Activated CD4-positive, alpha-beta T cell treated with anti-CD3 and anti-CD28 coated beads for 36 hours (primary cell): ENCODE results near the gene WRNIP1. TPM values are rescaled to one million over a fixed set of nuclear protein-coding genes. Genes with fewer than 3 reads are reported as not detected.
A peak's percentile ranks its signal among the peaks of the same experiment; 100 is the strongest.
"Not testable (repeated sequence)": the region's sequence is repeated elsewhere in the genome, so short reads cannot be mapped to it uniquely, and the experiment has no call there.

ENCODE experiments used
- ATAC-seq: fragments of 200-7000 bp; cut with Tn5 transposase; one replicate; pipeline ENCODE4 v1.10.0; 2021; ENCODE audit warnings: mild to moderate bottlenecking, moderate library complexity
- CTCF ChIA-PET: fragments of 350-600 bp; sonication (Branson Sonifier 250); formaldehyde crosslinking; loops from one replicate; lab custom pipeline; 2021; ENCODE audit warnings: antibody characterized with exemption; lab: Charles Lee
- POLR2A ChIA-PET: fragments of 350-600 bp; sonication (Branson Sonifier 250); formaldehyde crosslinking; loops from one replicate; lab custom pipeline; 2021; ENCODE audit warnings: antibody characterized with exemption, inconsistent platforms; lab: Charles Lee
- DNase-seq: peaks from one replicate; pipeline ENCODE4 v3.0.0-alpha.2; 2020
- H3K27ac Mint-ChIP-seq: one replicate; pipeline ENCODE4 v1.8.0; 2021; ENCODE audit warnings: mixed read lengths
- H3K27me3 Mint-ChIP-seq: one replicate; pipeline ENCODE4 v1.8.0; 2021; ENCODE audit warnings: mixed read lengths
- H3K36me3 Mint-ChIP-seq: one replicate; pipeline ENCODE4 v1.8.0; 2021; ENCODE audit warnings: low read depth, mixed read lengths
- H3K4me1 Mint-ChIP-seq: one replicate; pipeline ENCODE4 v1.8.0; 2021; ENCODE audit warnings: mixed read lengths
- H3K4me3 Mint-ChIP-seq: one replicate; pipeline ENCODE4 v1.8.0; 2021; ENCODE audit warnings: mild to moderate bottlenecking, moderate library complexity, mixed read lengths
- H3K9me3 Mint-ChIP-seq: one replicate; pipeline ENCODE4 v1.8.0; 2021; ENCODE audit warnings: low read depth, mixed read lengths
- intact Hi-C, 2 experiments: fragments of 100-400 bp; cut with DNase I in 1 of 2; cut with micrococcal nuclease in 1 of 2; formaldehyde crosslinking; loops; one replicate each; pipeline versions ENCODE4 v1.14.2 to v1.15.1; 2022 to 2024; cut with DNase I, micrococcal nuclease
- total RNA-seq, 2 experiments: library from RNA; stranded (reverse); gene quantifications; one replicate each; pipeline ENCODE4 v1.2.3, GENCODE V29; 2021

WRNIP1 gene
- total RNA-seq, 2 experiments from 2014 or later, result 41.6 to 42.3 TPM

DNA sequence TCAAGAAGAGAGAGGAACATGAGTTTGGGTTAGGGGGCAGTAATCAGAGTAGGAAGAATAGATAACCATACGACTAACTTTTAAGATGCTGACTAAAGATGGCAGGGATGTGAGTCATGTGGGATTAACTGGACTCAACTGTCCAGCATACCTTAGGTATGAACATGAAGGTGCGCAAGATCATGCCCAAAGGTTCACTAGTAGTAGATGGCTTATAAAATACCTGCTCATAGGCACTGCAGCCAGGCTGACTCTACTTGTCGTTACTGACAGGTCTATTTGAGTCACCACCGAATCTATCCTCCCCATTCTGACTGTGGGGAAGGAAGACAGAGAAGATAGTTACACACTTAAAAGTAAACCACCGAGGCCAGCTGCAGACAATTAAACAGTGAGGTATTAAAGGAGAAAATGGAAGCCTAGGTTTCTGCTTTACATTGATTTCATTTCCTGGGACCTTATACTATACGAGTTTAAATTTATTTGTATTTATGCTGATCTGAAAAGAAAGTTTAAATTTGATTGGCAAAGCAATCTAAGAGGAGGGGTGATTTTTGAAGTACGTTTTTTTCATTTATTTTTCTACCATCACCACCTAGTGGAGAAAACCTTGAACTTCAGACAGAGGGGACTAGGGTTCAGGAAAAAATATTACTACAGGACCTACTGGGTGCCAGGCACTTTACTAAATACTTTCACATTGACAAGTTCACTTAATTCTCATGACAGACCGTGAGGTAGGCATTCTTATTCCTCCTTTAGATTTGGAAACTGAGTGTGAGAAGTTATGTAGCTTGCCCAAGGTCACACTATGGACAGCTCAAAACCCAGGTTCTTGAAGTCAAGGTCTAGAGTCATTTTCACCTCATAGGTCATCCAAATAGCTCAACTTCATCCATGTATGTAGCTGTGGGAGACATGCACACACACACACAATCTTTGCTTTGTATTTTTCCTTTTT lies 4.0 kb upstream of the WRNIP1 start:
- peak; percentile 51 for DNase-seq
- no peaks in the 10 kb centered on the region for H3K9me3 Mint-ChIP-seq
- H3K27me3 Mint-ChIP-seq, result no peaks in the 10 kb centered on the region
- ATAC-seq, result no peak
- intact Hi-C loops, result loop anchor here (1.0 to 5.0 kb wide), 3 partner anchors 11 to 1154 kb away; partner anchors contain the start of genes FOXC1 (in 1 of the 2) and MYLK4 (in 1 of the 2)
- H3K4me3 Mint-ChIP-seq, result peak overlapping the region; percentile 49
- H3K4me1 Mint-ChIP-seq, result peaks cover 22% of the 10 kb centered on the region
- H3K27ac Mint-ChIP-seq, result peak overlapping the region; percentile 60
- ChIA-PET CTCF (interaction anchor here (0.6 to 6.5 kb wide), 9 partner anchors 8 to 1155 kb away, joined by 3 to 71 read pairs (median 3); partner anchors contain the start of gene MYLK4), POLR2A (no interaction called here)
- no peaks in the 10 kb centered on the region for H3K36me3 Mint-ChIP-seq

DNA sequence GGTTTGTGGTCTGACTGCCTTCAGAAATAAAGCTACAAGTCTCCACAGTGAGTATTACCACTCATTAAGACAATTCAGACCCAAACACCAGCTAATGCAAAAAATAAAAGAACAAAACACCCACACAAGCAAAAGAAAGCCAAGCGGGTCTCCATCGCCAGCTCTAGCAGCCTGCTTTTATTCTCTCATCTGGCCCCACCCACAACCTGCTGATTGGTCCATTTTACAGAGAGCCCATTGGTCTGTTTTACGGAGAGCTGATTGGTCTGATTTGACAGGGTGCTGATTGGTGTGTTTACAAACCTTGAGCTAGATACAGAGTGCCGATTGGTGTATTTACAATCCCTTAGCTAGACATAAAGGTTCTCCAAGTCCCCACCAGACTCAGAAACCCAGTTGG lies 2.3 kb upstream of the WRNIP1 start:
- ATAC-seq, H3K4me3 Mint-ChIP-seq, H3K27me3 Mint-ChIP-seq, H3K36me3 Mint-ChIP-seq, POLR2A ChIA-PET, H3K9me3 Mint-ChIP-seq, H3K27ac Mint-ChIP-seq: not testable (repeated sequence)
- CTCF ChIA-PET, result interaction anchor here (0.8 to 6.5 kb wide), 7 partner anchors 10 to 226 kb away, joined by 3 to 71 read pairs (median 4); partner anchors contain the start of gene MYLK4
- DNase-seq, result peak; percentile 57
- intact Hi-C loops, result loop anchor here in 1 of 2 experiments (5.0 kb wide), 1 partner anchor 1156 kb away; the partner anchor contains the start of gene FOXC1
- H3K4me1 Mint-ChIP-seq, result peaks cover 31% of the 10 kb centered on the region

DNA sequence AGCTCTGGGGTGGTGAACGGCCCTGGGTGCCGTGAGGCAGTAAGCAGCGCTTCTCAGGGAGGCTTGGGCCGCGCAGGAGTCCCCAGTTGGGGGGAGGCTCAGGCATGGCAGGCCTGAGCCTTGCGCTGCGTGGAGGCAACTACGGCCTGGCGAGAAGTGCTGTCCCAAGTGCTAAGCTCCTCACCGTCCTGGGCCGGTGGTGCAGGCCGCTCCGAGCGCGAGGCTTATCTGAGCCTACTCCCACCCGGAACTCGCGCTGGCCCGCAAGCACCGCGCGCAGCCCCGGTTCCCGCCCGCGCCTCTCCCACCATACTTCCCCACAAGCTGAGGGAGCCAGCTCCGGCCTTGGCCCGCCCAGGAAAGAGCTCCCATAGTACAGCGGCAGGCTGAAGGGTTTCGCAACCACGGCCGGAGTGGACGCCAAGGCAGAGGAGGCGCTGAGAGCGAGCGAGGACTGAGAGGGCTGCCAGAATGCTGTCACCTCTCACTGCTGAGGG lies 1.8 kb upstream of the WRNIP1 start:
- Mint-ChIP-seq H3K27ac (no peak overlapping the region), H3K4me1 (peaks cover 36% of the 10 kb centered on the region), H3K9me3 (no peaks in the 10 kb centered on the region), H3K36me3 (peaks cover 15% of the 10 kb centered on the region), H3K4me3 (peak overlapping the region; percentile 94), H3K27me3 (no peaks in the 10 kb centered on the region)
- POLR2A ChIA-PET, result interaction anchor here (0.7 kb wide), 2 partner anchors 78 to 113 kb away, joined by 3 to 4 read pairs; partner anchors contain the start of gene SERPINB1
- intact Hi-C loops, result loop anchor here in 1 of 2 experiments (5.0 kb wide), 1 partner anchor 1156 kb away; the partner anchor contains the start of gene FOXC1
- DNase-seq (peak; percentile 19), ATAC-seq (no peak)
- CTCF ChIA-PET, result interaction anchor here (0.6 to 6.5 kb wide), 10 partner anchors 9 to 1209 kb away, joined by 3 to 71 read pairs (median 4); partner anchors contain the start of gene MYLK4

DNA sequence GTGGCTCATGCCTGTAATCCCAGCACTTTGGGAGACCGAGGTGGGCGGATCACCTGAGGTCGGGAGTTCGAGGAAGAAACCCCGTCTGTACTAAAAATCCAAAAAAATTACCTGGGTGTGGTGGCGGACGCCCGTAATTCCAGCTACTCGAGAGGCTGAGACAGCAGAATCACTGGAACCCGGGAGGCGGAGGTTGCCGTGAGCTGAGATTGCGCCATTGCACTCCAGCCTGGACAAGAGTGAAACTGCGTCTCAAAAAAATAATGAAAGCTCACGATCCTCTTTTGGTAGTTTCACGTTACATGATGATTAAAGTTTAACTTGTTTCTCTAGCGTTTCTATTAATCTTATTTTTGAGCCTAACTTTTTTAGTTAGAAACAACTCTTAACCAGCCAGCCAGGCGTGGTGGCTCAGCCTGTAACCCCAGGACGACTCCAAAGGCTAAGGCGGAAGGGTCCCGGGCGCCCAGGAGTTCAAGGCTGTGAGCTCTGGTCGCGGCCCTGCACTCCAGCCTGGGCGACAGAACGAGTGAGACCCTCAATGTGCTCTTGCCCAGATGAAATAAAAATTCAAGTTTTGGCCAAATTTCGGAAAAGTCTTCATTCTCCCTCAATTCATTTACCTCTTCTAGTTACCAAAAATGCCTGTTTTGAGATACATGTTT lies 1.2 kb upstream of the WRNIP1 start:
- intact Hi-C loops, result loop anchor here (2.0 to 5.0 kb wide), 5 partner anchors 305 to 1373 kb away; partner anchors contain the start of genes FOXC1 (in 1 of the 2), PSMG4 (in 1 of the 2) and RIPK1 (in 1 of the 2)
- Mint-ChIP-seq H3K27me3 (no peaks in the 10 kb centered on the region), H3K4me1 (peaks cover 42% of the 10 kb centered on the region), H3K27ac (peak overlapping the region; percentile 98), H3K36me3 (peaks cover 19% of the 10 kb centered on the region), H3K4me3 (peak overlapping the region; percentile 94), H3K9me3 (no peaks in the 10 kb centered on the region)
- CTCF ChIA-PET, result interaction anchor here (0.6 to 6.5 kb wide), 9 partner anchors 8 to 1209 kb away, joined by 3 to 71 read pairs (median 4); partner anchors contain the start of gene MYLK4
- no peak for ATAC-seq
- POLR2A ChIA-PET, result interaction anchor here (0.7 to 1.0 kb wide), 3 partner anchors 78 to 112 kb away, joined by 3 to 4 read pairs (median 3); partner anchors contain the start of gene SERPINB1
- DNase-seq, result no peak

DNA sequence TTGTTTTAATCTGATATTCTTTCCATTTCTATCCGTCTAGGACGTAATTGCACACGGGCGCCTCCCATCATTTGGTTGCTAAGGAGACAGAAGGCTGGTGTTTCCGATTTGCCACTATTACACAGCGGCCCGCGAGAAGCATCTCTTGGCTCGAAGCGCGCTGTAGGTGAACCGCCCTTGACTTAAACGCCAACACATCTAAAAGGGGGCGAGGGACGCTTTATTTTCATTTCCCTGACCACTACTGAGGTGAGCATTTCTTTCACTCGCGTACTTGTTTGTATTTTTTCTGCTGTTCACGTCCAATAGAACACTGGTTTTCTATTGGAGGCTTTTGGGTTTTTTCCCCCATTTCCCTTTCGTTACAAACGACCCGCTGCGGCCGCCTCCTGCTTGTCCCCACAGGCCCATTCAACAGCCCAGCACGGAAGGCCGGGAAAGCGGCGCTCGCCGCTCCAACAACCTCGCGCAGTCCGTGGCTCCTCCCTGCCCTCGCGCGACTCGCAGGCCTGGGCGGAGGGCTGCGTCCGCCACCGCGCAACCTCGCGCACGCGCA lies 505 bp upstream of the WRNIP1 start:
- peaks cover 19% of the 10 kb centered on the region for H3K36me3 Mint-ChIP-seq
- ChIA-PET POLR2A (interaction anchor here (1.0 to 1.7 kb wide), 4 partner anchors 77 to 303 kb away, joined by 3 to 8 read pairs (median 5); partner anchors contain the start of genes RIPK1 and SERPINB1), CTCF (interaction anchor here (0.7 to 6.5 kb wide), 7 partner anchors 13 to 1245 kb away, joined by 3 to 71 read pairs (median 4); partner anchors contain the start of gene MYLK4)
- no peaks in the 10 kb centered on the region for H3K9me3 Mint-ChIP-seq
- H3K4me1 Mint-ChIP-seq, result peaks cover 45% of the 10 kb centered on the region
- H3K27me3 Mint-ChIP-seq, result no peaks in the 10 kb centered on the region
- H3K4me3 Mint-ChIP-seq, result peak overlapping the region; percentile 94
- ATAC-seq (peak; percentile 74), DNase-seq (peak; percentile 79)
- H3K27ac Mint-ChIP-seq, result peak overlapping the region; percentile 98
- intact Hi-C loops, result loop anchor here (1.0 to 5.0 kb wide), 15 partner anchors 77 to 1372 kb away; partner anchors contain the start of genes GMDS (in 2 of the 2), RIPK1 (in 2 of the 2), BPHL (in 1 of the 2) and FOXC1 (in 1 of the 2)

DNA sequence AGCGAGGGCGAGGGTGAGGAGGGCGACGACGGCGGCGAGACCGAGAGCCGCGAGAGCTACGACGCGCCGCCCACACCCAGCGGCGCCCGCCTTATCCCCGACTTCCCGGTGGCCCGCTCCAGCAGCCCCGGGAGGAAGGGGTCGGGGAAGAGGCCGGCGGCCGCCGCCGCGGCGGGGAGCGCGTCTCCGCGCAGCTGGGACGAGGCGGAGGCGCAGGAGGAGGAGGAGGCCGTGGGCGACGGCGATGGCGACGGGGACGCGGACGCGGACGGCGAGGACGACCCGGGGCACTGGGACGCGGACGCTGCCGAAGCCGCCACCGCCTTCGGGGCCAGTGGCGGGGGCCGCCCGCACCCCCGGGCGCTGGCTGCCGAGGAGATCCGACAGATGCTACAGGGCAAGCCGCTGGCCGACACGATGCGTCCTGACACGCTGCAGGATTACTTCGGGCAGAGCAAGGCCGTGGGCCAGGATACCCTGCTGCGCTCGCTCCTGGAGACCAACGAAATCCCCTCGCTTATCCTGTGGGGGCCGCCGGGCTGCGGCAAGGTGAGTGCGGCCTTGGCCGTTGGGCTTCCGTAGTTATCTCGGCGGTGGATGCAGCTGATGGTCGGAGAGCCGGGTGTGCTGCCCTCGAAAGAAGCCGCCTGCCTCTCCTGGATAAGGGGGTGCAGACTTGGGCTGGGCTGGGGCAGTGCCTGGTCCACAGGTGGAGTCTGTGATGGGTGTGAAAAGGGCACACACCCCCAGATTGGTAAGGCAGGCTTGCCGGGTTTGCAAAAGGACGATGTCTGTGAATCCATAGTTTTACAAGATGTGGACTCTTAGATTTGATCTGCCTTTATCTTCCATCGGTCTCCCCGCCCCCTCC lies 938 bp downstream of the WRNIP1 start:
- intact Hi-C loops, result loop anchor here (1.0 to 5.0 kb wide), 15 partner anchors 75 to 1371 kb away; partner anchors contain the start of genes GMDS (in 2 of the 2), RIPK1 (in 2 of the 2), BPHL (in 1 of the 2) and NQO2 (in 1 of the 2)
- no peaks in the 10 kb centered on the region for H3K27me3 Mint-ChIP-seq
- peak overlapping the region; percentile 89 for H3K27ac Mint-ChIP-seq
- no peaks in the 10 kb centered on the region for H3K9me3 Mint-ChIP-seq
- peak overlapping the region; percentile 94 for H3K4me3 Mint-ChIP-seq
- DNase-seq, result peak; percentile 70
- H3K36me3 Mint-ChIP-seq, result peaks cover 29% of the 10 kb centered on the region
- peaks cover 50% of the 10 kb centered on the region for H3K4me1 Mint-ChIP-seq
- ChIA-PET CTCF (interaction anchor here (0.5 to 5.9 kb wide), 11 partner anchors 12 to 493 kb away, joined by 3 to 38 read pairs (median 8); partner anchors contain the start of genes MYLK4 and SERPINB1), POLR2A (interaction anchor here (0.5 to 1.7 kb wide), 10 partner anchors 27 to 302 kb away, joined by 3 to 11 read pairs (median 5); partner anchors contain the start of genes RIPK1, SERPINB1 and SERPINB9)
- ATAC-seq, result no peak

DNA sequence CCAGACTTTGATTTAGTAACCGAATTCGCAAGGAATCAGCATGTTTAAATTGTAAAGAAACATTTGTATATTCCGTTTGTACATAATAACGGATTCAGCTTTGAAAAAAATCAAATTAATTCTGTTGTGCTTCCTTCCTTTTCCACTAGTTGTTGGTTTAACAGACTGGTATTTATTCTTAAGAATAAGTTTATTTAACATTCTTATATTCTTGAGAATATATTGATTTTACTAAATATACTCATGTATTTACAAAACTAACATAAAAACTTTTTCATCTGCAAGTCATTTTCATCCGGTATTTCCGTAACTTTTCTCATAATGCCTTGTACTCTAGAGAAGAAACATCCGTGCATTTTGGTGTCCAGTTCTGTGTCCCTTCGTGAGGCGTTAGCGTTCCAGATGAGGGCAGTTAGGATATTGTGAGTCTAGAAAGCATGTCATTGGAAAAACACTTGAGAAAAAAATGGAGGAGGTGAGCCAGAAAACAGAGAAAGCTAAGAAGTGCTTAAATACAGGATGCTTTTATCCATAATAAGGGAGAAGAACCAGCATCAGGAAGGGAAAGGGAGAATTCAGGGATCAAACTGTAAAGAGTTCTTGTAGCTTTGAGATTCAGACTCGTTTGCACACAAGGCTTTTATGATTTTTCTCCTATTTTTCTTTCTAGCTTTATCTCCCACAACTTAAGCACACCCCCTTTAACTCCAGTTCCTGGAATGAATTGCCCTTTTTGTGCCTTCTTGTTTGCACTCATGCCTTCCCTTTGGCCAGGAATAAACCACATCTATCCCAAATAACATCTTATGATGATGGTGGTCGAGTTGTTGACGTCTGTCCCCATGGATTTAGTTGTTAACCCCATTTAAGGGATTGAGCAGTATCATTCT lies 1.8 kb downstream of the WRNIP1 start:
- Mint-ChIP-seq H3K9me3 (no peaks in the 10 kb centered on the region), H3K4me1 (peaks cover 54% of the 10 kb centered on the region), H3K36me3 (peaks cover 35% of the 10 kb centered on the region), H3K27me3 (no peaks in the 10 kb centered on the region), H3K4me3 (peak overlapping the region; percentile 94), H3K27ac (peak overlapping the region; percentile 89)
- ChIA-PET POLR2A (interaction anchor here (0.7 to 1.4 kb wide), 3 partner anchors 9 to 170 kb away, joined by 3 to 7 read pairs (median 4); no protein-coding TSS in a partner anchor), CTCF (interaction anchor here (0.5 to 5.9 kb wide), 11 partner anchors 12 to 492 kb away, joined by 3 to 38 read pairs (median 8); partner anchors contain the start of genes MYLK4 and SERPINB1)
- intact Hi-C loops, result loop anchor here (2.0 to 5.0 kb wide), 3 partner anchors 136 to 520 kb away; partner anchors contain the start of genes GMDS (in 1 of the 2) and SERPINB9 (in 1 of the 2)
- DNase-seq, result no peak
- no peak for ATAC-seq
